HG03575 (cell line): ENCODE results near the gene FAF2.
"Not testable (repeated sequence)": the region's sequence is repeated elsewhere in the genome, so short reads cannot be mapped to it uniquely, and the experiment has no call there.

Experiments
- ATAC-seq: cut with Tn5 transposase; IDR thresholded peaks from one replicate; pipeline ENCODE4 v1.9.1; 2021; ENCODE audit not compliant: unreplicated experiment, insufficient number of reproducible peaks, low FRiP score; ENCODE audit errors: extremely low read depth

Gene FAF2

GRCh38 chr5:176446884-176447590, 1.1 kb upstream of the FAF2 start:
- ATAC-seq = no peak

GRCh38 chr5:176447591-176447977, 601 bp upstream of the FAF2 start:
- ATAC-seq = no peak

- ATAC-seq = no peak
Observed at GRCh38 chr5:176450077-176450476, 1.9 kb downstream of the FAF2 start.

GRCh38 chr5:176454724-176455394, 6.7 kb downstream of the FAF2 start:
- ATAC-seq = no peak

GRCh38 chr5:176458904-176459561, 10.8 kb downstream of the FAF2 start:
- ATAC-seq = no peak

GRCh38 chr5:176461349-176461748, 13.2 kb downstream of the FAF2 start:
- no peak for ATAC-seq

- ATAC-seq = no peak
Observed at GRCh38 chr5:176463113-176463764, 15.1 kb downstream of the FAF2 start.

- no peak for ATAC-seq
Observed at GRCh38 chr5:176466245-176466871, 18.2 kb downstream of the FAF2 start.

GRCh38 chr5:176469296-176469695, 21.1 kb downstream of the FAF2 start:
- no peak for ATAC-seq

- no peak for ATAC-seq
Observed at GRCh38 chr5:176470539-176470938, 22.4 kb downstream of the FAF2 start.

- no peak for ATAC-seq
Observed at GRCh38 chr5:176471098-176471497, 22.9 kb downstream of the FAF2 start.

- no peak for ATAC-seq
Observed at GRCh38 chr5:176473335-176474006, 25.3 kb downstream of the FAF2 start.

- no peak for ATAC-seq
Observed at GRCh38 chr5:176474476-176474875, 26.3 kb downstream of the FAF2 start.

GRCh38 chr5:176481711-176482110, 33.5 kb downstream of the FAF2 start:
- no peak for ATAC-seq

- no peak for ATAC-seq
Observed at GRCh38 chr5:176485176-176485575, 37.0 kb downstream of the FAF2 start.

GRCh38 chr5:176486189-176486757, 38.1 kb downstream of the FAF2 start:
- no peak for ATAC-seq

GRCh38 chr5:176487160-176487559, 39.0 kb downstream of the FAF2 start:
- not testable (repeated sequence) for ATAC-seq

- no peak for ATAC-seq
Observed at GRCh38 chr5:176489077-176489476, 40.9 kb downstream of the FAF2 start.
